ENCODE measurements around the gene CYP20A1.
A peak's percentile ranks its signal among the peaks of the same experiment; 100 is the strongest.
"Not testable (repeated sequence)": the region's sequence is repeated elsewhere in the genome, so short reads cannot be mapped to it uniquely, and the experiment has no call there.

The CYP20A1 gene

GRCh38 chr2:203282101-203282500 lies 43.3 kb downstream of the CYP20A1 start:
- DNase-seq = no peak

GRCh38 chr2:203286532-203286931 lies 47.7 kb downstream of the CYP20A1 start:
- no peak for DNase-seq

GRCh38 chr2:203301667-203302066 lies 62.8 kb downstream of the CYP20A1 start:
- no peak for DNase-seq

- not testable (repeated sequence) for DNase-seq
Measured at GRCh38 chr2:203302586-203302985, 63.8 kb downstream of the CYP20A1 start.

- no peak for DNase-seq
Measured at GRCh38 chr2:203310688-203311436, 72.0 kb downstream of the CYP20A1 start.

- DNase-seq = no peak
Measured at GRCh38 chr2:203326356-203326755, 87.5 kb downstream of the CYP20A1 start.

GRCh38 chr2:203327582-203327900 lies 88.7 kb downstream of the CYP20A1 start:
- DNase-seq = no peak

GRCh38 chr2:203327901-203328759 lies 89.3 kb downstream of the CYP20A1 start, which contains the start of gene ABI2:
Gene ABI2 (plus strand): TSS chr2:203328394. CDS start chr2:203328515, 121 bp downstream.
- DNase-seq = peak; percentile 84 to 97 (median 96)

GRCh38 chr2:203328760-203329540 lies 90.1 kb downstream of the CYP20A1 start:
- peak; percentile 14 to 83 (median 83) for DNase-seq

- no peak for DNase-seq
Measured at GRCh38 chr2:203330434-203330833, 91.6 kb downstream of the CYP20A1 start.

GRCh38 chr2:203338322-203338721 lies 99.5 kb downstream of the CYP20A1 start:
- DNase-seq = no peak

GRCh38 chr2:203340791-203341487 lies 102.1 kb downstream of the CYP20A1 start:
- no peak for DNase-seq

- DNase-seq = no peak
Measured at GRCh38 chr2:203341741-203342310, 103.0 kb downstream of the CYP20A1 start.

- DNase-seq = not testable (repeated sequence)
Measured at GRCh38 chr2:203342374-203342773, 103.6 kb downstream of the CYP20A1 start.

GRCh38 chr2:203344667-203345066 lies 105.8 kb downstream of the CYP20A1 start:
- no peak for DNase-seq

- no peak for DNase-seq
Measured at GRCh38 chr2:203346612-203347011, 107.8 kb downstream of the CYP20A1 start.

- DNase-seq = no peak
Measured at GRCh38 chr2:203347375-203347774, 108.6 kb downstream of the CYP20A1 start.

GRCh38 chr2:203352604-203353255 lies 113.9 kb downstream of the CYP20A1 start:
- peak in 2 of 3 experiments; percentile 2 to 43 for DNase-seq

- no peak for DNase-seq
Measured at GRCh38 chr2:203354966-203355365, 116.1 kb downstream of the CYP20A1 start.
